ENCODE measurements around the gene MPC1.

- no peak for TF ChIP-seq SP1 (IDR thresholded peaks at IDR 0.05)
- TF ChIP-seq ZNF384 (IDR thresholded peaks at IDR 0.05) = no peak
- TF ChIP-seq ARNT (IDR thresholded peaks at IDR 0.05) = no peak
- TF ChIP-seq BHLHE40 (IDR thresholded peaks at IDR 0.05; ENCODE audit: borderline replicate concordance) = no peak
- no peak for TF ChIP-seq TARDBP (IDR thresholded peaks at IDR 0.05)
Observed at GRCh38 chr6:166430269-166430668, 47.5 kb upstream of the MPC1 start.
